H1 (cell line): ENCODE results near the gene SERPINB1. TPM values are rescaled to one million over a fixed set of nuclear protein-coding genes. Genes with fewer than 3 reads are reported as not detected.

ENCODE experiments used
- CBX5 ChIP-seq: fragments of 300-800, 300-1000 bp; sonication (generic); IDR thresholded peaks from 2 replicates; pipeline ENCODE4 v1.7.1; 2016; ENCODE audit warnings: antibody characterized with exemption, low read length, low read depth
- NANOG ChIP-seq: IDR thresholded peaks from 2 replicates; pipeline ENCODE4 v1.6.1; 2011; ENCODE audit warnings: low read length, low read depth, mild to moderate bottlenecking, inconsistent platforms; ENCODE audit not compliant: insufficient read depth, poor library complexity, severe bottlenecking
- SIN3A ChIP-seq, 2 experiments: IDR thresholded peaks in 1 of 2; conservative IDR thresholded peaks in 1 of 2; 2 replicates each; pipeline ENCODE4 v1.6.1; 2011 to 2012; ENCODE audit warnings: low read length in 2 of 2, improper control_type of control experiment in 1 of 2, low read depth in 1 of 2, mild to moderate bottlenecking in 1 of 2
- SP2 ChIP-seq: IDR thresholded peaks from 2 replicates; pipeline ENCODE4 v1.6.1; 2012; ENCODE audit warnings: mild to moderate bottlenecking, low read length, inconsistent platforms
- TAF7 ChIP-seq: optimal IDR thresholded peaks from 2 replicates; pipeline ENCODE3; 2011; ENCODE audit warnings: low read depth, mild to moderate bottlenecking, inconsistent platforms, low read length, moderate library complexity, borderline replicate concordance
- polyA plus RNA-seq, 7 experiments: library from polyadenylated mRNA; depleted of rRNA in 3 of 7; stranded (reverse) in 5 of 7; unstranded in 2 of 7; fragments of >200 nt in 5 of 7; fragments of 200-250 nt in 2 of 7; gene quantifications; 1 replicate in 5 of 7; 2 replicates in 1 of 7; 4 replicates in 1 of 7; pipeline versions ENCODE4 v1.2.1 to v1.2.3, GENCODE V29; 2011 to 2013; ENCODE audit warnings: missing spikeins in 2 of 7, mixed read lengths in 2 of 7
- total RNA-seq: library from RNA; stranded (reverse); fragmentation: NEBNext Ultra II Directional; extraction: Animal tissue kit (Norgen Biotek cat#: 25700); gene quantifications from 2 replicates; pipeline ENCODE4 v1.2.1, GENCODE V29; 2021
- TF ChIP-seq, protein P1 (sequence below): fragments of 300-600 bp; sonication (generic); IDR thresholded peaks from 2 replicates; pipeline ENCODE4 v1.7.1; 2012; ENCODE audit warnings: low read length, moderate library complexity, mild to moderate bottlenecking, inconsistent platforms; ENCODE audit not compliant: insufficient replicate concordance

SERPINB1 gene
- total and polyA plus RNA-seq, 2 of the 8 experiments (the other 6 are each of a cell fraction or from before 2014, with no cell fraction given) = 8.1 to 17.3 TPM

DNA sequence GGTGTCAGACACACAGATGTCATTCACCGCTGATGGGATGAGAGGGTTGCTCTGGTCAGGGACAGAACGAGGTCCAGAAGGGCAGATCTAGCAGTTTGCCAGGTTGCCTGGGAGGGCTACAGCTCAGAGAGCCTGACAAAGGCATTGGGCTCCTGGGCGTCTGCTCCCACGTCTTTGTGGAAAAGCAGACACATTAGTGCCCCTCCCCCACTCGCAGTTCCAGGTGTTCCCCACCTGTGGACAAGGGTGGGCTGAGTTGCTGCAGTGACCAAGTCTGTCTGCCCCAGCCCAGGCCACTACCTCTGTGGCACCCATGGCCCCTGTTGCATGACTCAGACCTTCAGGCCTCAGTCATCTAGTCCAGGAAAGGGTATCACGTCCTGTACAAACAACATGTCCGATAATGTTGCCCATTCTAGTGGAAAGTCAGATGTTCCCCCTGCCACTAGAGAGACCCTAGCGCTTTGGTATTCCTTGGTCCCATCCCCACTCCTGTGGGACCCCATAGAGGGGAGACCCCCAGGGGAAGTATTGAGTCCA lies 39.1 kb downstream of the SERPINB1 start (continued):
- TF ChIP-seq SIN3A (conservative IDR thresholded peaks at IDR 0.05 in 1 of 2, IDR thresholded peaks at IDR 0.05 in 1 of 2; ENCODE audit: low read depth in 1 of 2, low read length in 2 of 2) (no peak), NANOG (no peak), SP2 (no peak), CBX5 (no peak), TAF7 (no peak)
- TF ChIP-seq, protein P1, sequence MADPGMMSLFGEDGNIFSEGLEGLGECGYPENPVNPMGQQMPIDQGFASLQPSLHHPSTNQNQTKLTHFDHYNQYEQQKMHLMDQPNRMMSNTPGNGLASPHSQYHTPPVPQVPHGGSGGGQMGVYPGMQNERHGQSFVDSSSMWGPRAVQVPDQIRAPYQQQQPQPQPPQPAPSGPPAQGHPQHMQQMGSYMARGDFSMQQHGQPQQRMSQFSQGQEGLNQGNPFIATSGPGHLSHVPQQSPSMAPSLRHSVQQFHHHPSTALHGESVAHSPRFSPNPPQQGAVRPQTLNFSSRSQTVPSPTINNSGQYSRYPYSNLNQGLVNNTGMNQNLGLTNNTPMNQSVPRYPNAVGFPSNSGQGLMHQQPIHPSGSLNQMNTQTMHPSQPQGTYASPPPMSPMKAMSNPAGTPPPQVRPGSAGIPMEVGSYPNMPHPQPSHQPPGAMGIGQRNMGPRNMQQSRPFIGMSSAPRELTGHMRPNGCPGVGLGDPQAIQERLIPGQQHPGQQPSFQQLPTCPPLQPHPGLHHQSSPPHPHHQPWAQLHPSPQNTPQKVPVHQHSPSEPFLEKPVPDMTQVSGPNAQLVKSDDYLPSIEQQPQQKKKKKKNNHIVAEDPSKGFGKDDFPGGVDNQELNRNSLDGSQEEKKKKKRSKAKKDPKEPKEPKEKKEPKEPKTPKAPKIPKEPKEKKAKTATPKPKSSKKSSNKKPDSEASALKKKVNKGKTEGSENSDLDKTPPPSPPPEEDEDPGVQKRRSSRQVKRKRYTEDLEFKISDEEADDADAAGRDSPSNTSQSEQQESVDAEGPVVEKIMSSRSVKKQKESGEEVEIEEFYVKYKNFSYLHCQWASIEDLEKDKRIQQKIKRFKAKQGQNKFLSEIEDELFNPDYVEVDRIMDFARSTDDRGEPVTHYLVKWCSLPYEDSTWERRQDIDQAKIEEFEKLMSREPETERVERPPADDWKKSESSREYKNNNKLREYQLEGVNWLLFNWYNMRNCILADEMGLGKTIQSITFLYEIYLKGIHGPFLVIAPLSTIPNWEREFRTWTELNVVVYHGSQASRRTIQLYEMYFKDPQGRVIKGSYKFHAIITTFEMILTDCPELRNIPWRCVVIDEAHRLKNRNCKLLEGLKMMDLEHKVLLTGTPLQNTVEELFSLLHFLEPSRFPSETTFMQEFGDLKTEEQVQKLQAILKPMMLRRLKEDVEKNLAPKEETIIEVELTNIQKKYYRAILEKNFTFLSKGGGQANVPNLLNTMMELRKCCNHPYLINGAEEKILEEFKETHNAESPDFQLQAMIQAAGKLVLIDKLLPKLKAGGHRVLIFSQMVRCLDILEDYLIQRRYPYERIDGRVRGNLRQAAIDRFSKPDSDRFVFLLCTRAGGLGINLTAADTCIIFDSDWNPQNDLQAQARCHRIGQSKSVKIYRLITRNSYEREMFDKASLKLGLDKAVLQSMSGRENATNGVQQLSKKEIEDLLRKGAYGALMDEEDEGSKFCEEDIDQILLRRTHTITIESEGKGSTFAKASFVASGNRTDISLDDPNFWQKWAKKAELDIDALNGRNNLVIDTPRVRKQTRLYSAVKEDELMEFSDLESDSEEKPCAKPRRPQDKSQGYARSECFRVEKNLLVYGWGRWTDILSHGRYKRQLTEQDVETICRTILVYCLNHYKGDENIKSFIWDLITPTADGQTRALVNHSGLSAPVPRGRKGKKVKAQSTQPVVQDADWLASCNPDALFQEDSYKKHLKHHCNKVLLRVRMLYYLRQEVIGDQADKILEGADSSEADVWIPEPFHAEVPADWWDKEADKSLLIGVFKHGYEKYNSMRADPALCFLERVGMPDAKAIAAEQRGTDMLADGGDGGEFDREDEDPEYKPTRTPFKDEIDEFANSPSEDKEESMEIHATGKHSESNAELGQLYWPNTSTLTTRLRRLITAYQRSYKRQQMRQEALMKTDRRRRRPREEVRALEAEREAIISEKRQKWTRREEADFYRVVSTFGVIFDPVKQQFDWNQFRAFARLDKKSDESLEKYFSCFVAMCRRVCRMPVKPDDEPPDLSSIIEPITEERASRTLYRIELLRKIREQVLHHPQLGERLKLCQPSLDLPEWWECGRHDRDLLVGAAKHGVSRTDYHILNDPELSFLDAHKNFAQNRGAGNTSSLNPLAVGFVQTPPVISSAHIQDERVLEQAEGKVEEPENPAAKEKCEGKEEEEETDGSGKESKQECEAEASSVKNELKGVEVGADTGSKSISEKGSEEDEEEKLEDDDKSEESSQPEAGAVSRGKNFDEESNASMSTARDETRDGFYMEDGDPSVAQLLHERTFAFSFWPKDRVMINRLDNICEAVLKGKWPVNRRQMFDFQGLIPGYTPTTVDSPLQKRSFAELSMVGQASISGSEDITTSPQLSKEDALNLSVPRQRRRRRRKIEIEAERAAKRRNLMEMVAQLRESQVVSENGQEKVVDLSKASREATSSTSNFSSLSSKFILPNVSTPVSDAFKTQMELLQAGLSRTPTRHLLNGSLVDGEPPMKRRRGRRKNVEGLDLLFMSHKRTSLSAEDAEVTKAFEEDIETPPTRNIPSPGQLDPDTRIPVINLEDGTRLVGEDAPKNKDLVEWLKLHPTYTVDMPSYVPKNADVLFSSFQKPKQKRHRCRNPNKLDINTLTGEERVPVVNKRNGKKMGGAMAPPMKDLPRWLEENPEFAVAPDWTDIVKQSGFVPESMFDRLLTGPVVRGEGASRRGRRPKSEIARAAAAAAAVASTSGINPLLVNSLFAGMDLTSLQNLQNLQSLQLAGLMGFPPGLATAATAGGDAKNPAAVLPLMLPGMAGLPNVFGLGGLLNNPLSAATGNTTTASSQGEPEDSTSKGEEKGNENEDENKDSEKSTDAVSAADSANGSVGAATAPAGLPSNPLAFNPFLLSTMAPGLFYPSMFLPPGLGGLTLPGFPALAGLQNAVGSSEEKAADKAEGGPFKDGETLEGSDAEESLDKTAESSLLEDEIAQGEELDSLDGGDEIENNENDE = no peak
- TF ChIP-seq, all 59 proteins: peak for 0
